DMS153 treated with DMSO at 0.1 percent for 48 hours (cell line): ENCODE measurements around the gene NMS.

Source experiments
- DNase-seq: peaks from one replicate; lab custom pipeline; 2025; ENCODE audit not compliant: unreplicated experiment; lab: John Stamatoyannopoulos, UW

Gene NMS

GRCh38 chr2:100484390-100484789 is 14.1 kb downstream of the NMS start:
- no peak for DNase-seq

DNA sequence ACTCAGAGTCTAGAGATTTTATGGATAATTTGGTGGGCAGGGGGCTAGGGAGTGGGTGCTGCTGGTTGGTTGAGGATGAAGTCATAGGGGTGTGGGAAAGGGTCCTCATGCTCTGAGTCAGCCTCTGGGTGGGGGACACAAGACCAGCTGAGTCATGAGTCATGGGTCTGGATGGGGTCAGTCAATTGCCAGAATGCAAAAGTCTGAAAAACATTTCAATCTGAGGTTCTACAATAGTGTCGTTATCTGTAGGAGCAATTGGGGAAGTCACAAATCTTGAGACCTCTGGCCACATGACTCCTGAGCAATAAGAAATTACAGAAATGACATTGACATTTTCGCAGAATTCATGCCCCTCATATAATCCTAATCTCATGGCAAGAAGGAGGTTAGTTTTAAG is 15.1 kb downstream of the NMS start:
- DNase-seq: no peak

DNA sequence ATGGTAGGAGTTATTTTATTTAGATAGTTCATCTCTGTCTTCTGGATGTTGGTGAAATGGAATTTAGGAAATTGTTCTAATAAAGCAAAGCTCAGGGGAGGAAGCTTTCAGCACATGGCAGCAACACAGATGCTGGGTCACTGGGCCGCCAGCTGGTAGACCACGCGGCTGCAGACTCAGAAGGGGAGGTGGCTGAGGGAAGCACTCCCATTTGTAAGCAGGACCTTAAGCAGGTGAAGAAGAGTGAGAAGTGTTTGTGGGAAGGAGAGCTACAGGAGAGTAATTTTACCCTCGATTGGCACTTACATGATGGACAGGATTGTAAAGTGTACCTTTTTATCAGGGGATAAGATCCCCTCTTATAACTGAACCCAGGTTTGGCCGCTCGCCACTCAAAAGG is 24.4 kb downstream of the NMS start:
- no peak for DNase-seq

- no peak for DNase-seq
These were observed 32.5 kb downstream of the NMS start for GRCh38 chr2:100502782-100503181.

DNA sequence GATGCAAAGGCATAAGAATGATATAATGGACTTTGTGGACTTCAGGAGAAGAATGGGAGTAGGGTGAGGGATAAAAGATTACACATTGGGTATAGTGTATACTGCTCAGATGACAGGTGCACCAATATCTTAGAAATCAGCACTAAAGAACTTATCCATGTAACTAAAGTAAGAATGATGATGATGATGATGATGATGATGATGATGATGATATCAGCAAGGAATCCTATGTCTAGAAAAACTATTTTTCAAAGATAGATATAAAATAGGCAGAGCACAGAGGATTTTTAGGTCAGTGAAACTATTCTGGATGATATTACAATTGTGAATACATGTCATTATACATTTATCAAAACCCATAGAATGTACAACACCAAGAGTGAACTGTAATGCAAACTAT is 34.3 kb downstream of the NMS start:
- DNase-seq: no peak

DNA sequence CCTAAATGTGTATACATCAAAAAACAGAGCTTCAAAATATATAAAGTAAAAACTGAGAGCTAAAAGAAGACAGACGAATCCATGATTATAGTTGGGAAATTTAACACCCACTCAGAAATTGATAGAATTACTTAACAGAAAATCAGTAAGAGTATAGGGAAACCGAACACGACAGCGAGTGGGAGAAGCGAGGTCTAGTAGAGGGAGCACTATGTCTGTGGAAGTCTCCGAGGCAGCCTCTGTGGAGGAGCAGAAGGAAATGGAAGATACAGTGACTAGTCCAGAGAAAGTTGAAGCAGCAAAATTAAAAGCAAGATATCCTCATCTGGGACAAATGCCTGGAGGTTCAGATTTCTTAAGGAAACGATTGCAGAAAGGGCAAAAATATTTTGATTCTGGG is 38.8 kb downstream of the NMS start:
- no peak for DNase-seq

- no peak for DNase-seq
These were observed 43.4 kb downstream of the NMS start for GRCh38 chr2:100513650-100514049.

GRCh38 chr2:100517556-100517955 is 47.3 kb downstream of the NMS start:
- no peak for DNase-seq

- DNase-seq: no peak
These were observed 48.5 kb downstream of the NMS start for GRCh38 chr2:100518801-100519200.

- no peak for DNase-seq
These were observed 49.9 kb downstream of the NMS start for GRCh38 chr2:100520224-100520623.

DNA sequence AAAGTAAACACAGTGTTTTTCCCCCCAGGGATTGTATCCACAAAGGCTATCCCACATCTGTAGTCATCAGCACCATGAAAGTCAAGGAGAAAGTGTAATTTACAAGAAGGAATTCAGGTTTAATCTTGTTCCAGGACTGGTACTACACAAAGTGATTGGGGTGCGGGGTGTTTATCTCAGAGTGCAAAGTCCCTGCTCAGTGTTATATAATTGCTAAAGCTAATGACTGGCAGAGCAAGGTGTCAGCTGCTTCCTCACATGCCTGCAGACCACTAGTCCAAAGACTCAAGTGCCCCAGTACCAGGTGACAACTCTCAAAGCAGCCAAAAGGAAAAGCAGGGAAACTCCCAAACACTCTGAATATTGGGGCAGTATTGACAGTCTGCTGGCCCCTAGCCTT is 52.1 kb downstream of the NMS start:
- DNase-seq: no peak

GRCh38 chr2:100524331-100524730 is 54.0 kb downstream of the NMS start:
- no peak for DNase-seq

DNA sequence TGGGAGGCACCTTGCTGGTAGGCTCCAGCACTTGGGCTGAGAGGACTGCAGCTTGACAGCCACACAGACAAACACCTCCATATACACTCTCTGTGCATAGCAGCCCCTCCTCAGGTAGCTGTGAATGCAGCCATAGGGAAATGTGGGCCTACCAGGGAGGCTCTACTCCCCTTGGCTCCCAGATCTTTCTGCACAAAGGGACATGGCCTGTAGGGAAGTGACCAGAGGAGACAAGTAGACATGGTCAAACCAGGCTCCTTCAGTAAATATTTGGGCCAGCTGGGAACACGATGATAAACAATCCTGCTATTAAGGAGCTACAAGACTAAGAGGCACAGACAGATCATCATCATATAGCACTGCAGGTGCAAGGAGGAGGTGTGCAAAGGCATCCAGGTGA is 56.6 kb downstream of the NMS start:
- no peak for DNase-seq

DNA sequence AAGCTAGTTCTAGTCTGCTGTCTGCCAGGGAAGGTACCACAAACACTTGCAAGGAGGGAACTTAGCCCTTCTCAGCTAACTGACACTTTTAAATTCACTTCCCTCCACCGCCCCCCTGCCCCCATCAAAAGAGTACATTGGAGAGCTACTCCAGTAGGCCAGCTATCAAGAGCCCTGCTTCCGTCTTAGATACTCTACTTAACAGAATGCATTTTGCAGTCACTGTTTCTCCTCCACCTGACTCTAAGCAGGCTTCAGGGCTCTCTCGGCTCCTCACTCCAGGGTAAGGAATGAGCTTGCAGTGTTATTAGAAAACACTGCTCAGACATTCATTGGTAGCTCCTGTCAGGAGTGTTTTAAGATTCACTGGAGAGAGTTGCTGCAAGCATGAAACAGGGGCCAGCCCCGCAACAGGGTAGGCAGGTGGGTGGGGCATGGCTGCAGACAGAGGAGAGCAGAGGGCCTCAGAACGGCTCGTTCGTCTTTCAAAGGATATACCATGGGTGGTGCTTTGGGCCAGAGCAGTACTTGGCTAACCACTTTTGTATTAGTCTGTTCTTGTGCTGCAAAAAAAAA is 57.2 kb downstream of the NMS start:
- no peak for DNase-seq

GRCh38 chr2:100529176-100529575 is 58.9 kb downstream of the NMS start:
- no peak for DNase-seq

- no peak for DNase-seq
These were observed 59.6 kb downstream of the NMS start for GRCh38 chr2:100529900-100530299.
